ENCODE data around the gene EMC9.

Gene EMC9

GRCh38 chr14:24130717-24131548 is 10.5 kb downstream of the EMC9 start:
- DNase-seq, result no peak

- DNase-seq, result peak; percentile 86
Measured at GRCh38 chr14:24130380-24130716, 11.0 kb downstream of the EMC9 start, which contains the start of gene FITM1. TSS of gene FITM1 (plus strand) at chr14:24130659. CDS start at chr14:24131564, 905 bp downstream.

GRCh38 chr14:24129410-24129998 is 11.9 kb downstream of the EMC9 start:
- DNase-seq, result no peak

- no peak for DNase-seq
Measured at GRCh38 chr14:24127673-24128072, 13.7 kb downstream of the EMC9 start.

- no peak for DNase-seq
Measured at GRCh38 chr14:24126939-24127338, 14.5 kb downstream of the EMC9 start.

GRCh38 chr14:24123424-24124417 is 17.7 kb downstream of the EMC9 start:
- no peak for DNase-seq

GRCh38 chr14:24122898-24123297 is 18.5 kb downstream of the EMC9 start:
- DNase-seq, result no peak

GRCh38 chr14:24122416-24122815 is 19.0 kb downstream of the EMC9 start:
- DNase-seq, result no peak

- DNase-seq, result no peak
Measured at GRCh38 chr14:24121210-24121609, 20.2 kb downstream of the EMC9 start.

- no peak for DNase-seq
Measured at GRCh38 chr14:24119691-24120090, 21.7 kb downstream of the EMC9 start.

GRCh38 chr14:24117179-24117578 is 24.2 kb downstream of the EMC9 start:
- no peak for DNase-seq

- DNase-seq, result no peak
Measured at GRCh38 chr14:24116128-24116814, 25.1 kb downstream of the EMC9 start.

GRCh38 chr14:24115422-24116127 is 25.8 kb downstream of the EMC9 start:
- no peak for DNase-seq

- peak; percentile 100 for DNase-seq
Measured at GRCh38 chr14:24114532-24115421, 26.6 kb downstream of the EMC9 start, which contains the start of the genes DCAF11 and NRL. TSS of gene DCAF11 (plus strand) at chr14:24114777. CDS start at chr14:24115595, 818 bp downstream. TSS of gene NRL (minus strand) at chr14:24114949. CDS start at chr14:24082848, 32,101 bp downstream.

GRCh38 chr14:24113801-24114531 is 27.4 kb downstream of the EMC9 start:
- DNase-seq, result peak; percentile 96

- DNase-seq, result no peak
Measured at GRCh38 chr14:24113379-24113800, 28.0 kb downstream of the EMC9 start.

- DNase-seq, result no peak
Measured at GRCh38 chr14:24110523-24110922, 30.9 kb downstream of the EMC9 start.

GRCh38 chr14:24110060-24110459 is 31.3 kb downstream of the EMC9 start:
- no peak for DNase-seq

GRCh38 chr14:24108336-24108874 is 33.0 kb downstream of the EMC9 start:
- no peak for DNase-seq
